Measurements from ENCODE around the gene HPCAL1. TPM values are rescaled to one million over a fixed set of nuclear protein-coding genes. Genes with fewer than 3 reads are reported as not detected.

Gene HPCAL1
- total RNA-seq, 1 donor from 2014 or later, result 12.3 TPM

DNA sequence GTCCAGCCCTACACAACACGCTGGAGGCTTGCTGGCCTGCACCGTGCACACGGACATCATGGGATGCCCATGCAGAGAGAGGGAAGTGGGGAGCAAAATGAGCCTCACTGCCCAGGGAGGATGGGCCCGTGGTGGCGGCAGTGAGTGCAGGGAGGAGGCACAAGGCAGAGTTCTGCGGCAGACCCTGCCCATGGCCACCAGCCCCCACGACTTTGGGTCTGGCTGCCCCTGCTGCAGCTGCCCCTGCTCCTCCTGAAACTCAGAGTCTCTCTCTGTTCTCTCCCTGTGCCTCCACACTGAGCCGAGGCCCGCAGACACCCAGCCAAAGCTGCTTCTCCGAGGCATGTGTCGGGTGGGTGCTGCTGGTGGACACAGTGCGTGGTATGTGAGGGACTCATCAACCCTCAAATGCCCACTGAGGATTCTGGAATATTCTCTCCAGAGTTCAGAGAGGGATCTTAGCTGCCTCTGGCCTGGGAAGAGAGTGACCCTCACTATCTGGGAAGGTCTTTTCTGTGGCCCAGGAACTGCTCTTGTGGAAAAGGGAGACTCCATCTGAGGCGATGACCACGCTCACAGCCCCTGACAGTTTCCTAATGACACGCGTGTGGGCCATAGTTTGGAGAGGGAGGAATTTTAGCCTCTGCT is 45.1 kb upstream of the HPCAL1 start:
- TF ChIP-seq EZH2 (IDR thresholded peaks at IDR 0.05; ENCODE audit: insufficient read depth, low read length), result no peak
- Histone ChIP-seq H3K4me3 (ENCODE audit: insufficient read depth, low read depth, low read length) (no peak overlapping the region), H3K27ac (ENCODE audit: low read depth, low read length) (no peak overlapping the region), H3K36me3 (ENCODE audit: insufficient read depth, low read length) (no peaks in the 10 kb centered on the region), H3K4me2 (ENCODE audit: low read length) (no peak overlapping the region), H4K20me1 (ENCODE audit: insufficient read depth, low read length) (no peaks in the 10 kb centered on the region), H3K9ac (ENCODE audit: low read length) (no peak overlapping the region), H3K27me3 (ENCODE audit: insufficient read depth, low read length) (no peaks in the 10 kb centered on the region), H3K4me1 (ENCODE audit: insufficient read depth, low read length) (no peaks in the 10 kb centered on the region), H2AFZ (ENCODE audit: low read depth, low read length) (no peak overlapping the region), H3K79me2 (ENCODE audit: insufficient read depth, low read length) (no peaks in the 10 kb centered on the region), H3K9me3 (ENCODE audit: insufficient read depth, low read depth, low read length) (no peaks in the 10 kb centered on the region)
- DNase-seq (ENCODE audit: low read depth), result no peak
- no peaks in the 10 kb centered on the region for H3K36me3 Mint-ChIP-seq (ENCODE audit: low read depth, unreplicated experiment)
- peaks cover 3% of the 10 kb centered on the region for H3K4me1 Mint-ChIP-seq (ENCODE audit: low read depth, unreplicated experiment)
- no peak for FAIRE-seq
- no peak overlapping the region for H3K4me3 Mint-ChIP-seq (ENCODE audit: unreplicated experiment)
- peaks cover 42% of the 10 kb centered on the region for H3K27me3 Mint-ChIP-seq (ENCODE audit: low read depth, unreplicated experiment)
- no peak overlapping the region for H3K27ac Mint-ChIP-seq (ENCODE audit: unreplicated experiment)
- H3K9me3 Mint-ChIP-seq (ENCODE audit: unreplicated experiment), result no peaks in the 10 kb centered on the region

DNA sequence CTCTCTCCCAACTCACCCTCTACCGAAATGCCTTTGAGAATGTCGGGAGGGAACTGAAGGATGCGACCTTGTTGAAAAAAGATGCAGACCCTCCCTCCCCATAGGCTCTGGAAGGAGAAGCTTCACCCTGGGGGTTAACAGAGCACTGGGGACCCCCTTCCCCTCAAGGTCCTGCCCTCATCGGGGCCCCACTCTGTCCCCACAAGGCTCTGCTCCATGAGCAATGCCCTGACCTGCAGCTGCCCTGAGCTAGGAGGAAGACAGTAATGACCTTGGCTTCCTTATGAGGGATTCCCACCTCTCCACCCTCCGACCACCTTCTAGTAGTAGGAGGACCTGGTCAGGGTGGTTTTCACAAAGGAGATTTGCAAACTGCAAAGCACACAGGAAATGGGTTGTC is 44.4 kb upstream of the HPCAL1 start:
- Mint-ChIP-seq H3K9me3 (ENCODE audit: unreplicated experiment) (no peaks in the 10 kb centered on the region), H3K4me3 (ENCODE audit: unreplicated experiment) (no peak overlapping the region), H3K27ac (ENCODE audit: unreplicated experiment) (no peak overlapping the region), H3K27me3 (ENCODE audit: low read depth, unreplicated experiment) (peaks cover 43% of the 10 kb centered on the region), H3K36me3 (ENCODE audit: low read depth, unreplicated experiment) (no peaks in the 10 kb centered on the region), H3K4me1 (ENCODE audit: low read depth, unreplicated experiment) (peaks cover 3% of the 10 kb centered on the region)
- no peak overlapping the region for H3K27ac ChIP-seq (ENCODE audit: low read depth, low read length)
- no peak overlapping the region for H3K4me3 ChIP-seq (ENCODE audit: insufficient read depth, low read depth, low read length)
- H3K4me1 ChIP-seq (ENCODE audit: insufficient read depth, low read length), result no peaks in the 10 kb centered on the region
- H3K9ac ChIP-seq (ENCODE audit: low read length), result no peak overlapping the region
- no peak for TF ChIP-seq EZH2 (IDR thresholded peaks at IDR 0.05; ENCODE audit: insufficient read depth, low read length)
- TF ChIP-seq, protein P1, sequence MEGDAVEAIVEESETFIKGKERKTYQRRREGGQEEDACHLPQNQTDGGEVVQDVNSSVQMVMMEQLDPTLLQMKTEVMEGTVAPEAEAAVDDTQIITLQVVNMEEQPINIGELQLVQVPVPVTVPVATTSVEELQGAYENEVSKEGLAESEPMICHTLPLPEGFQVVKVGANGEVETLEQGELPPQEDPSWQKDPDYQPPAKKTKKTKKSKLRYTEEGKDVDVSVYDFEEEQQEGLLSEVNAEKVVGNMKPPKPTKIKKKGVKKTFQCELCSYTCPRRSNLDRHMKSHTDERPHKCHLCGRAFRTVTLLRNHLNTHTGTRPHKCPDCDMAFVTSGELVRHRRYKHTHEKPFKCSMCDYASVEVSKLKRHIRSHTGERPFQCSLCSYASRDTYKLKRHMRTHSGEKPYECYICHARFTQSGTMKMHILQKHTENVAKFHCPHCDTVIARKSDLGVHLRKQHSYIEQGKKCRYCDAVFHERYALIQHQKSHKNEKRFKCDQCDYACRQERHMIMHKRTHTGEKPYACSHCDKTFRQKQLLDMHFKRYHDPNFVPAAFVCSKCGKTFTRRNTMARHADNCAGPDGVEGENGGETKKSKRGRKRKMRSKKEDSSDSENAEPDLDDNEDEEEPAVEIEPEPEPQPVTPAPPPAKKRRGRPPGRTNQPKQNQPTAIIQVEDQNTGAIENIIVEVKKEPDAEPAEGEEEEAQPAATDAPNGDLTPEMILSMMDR (IDR thresholded peaks at IDR 0.05; ENCODE audit: insufficient read depth, low read depth, low read length), result no peak
- H4K20me1 ChIP-seq (ENCODE audit: insufficient read depth, low read length), result no peaks in the 10 kb centered on the region
- FAIRE-seq (no peak), DNase-seq (ENCODE audit: low read depth) (no peak)
- no peaks in the 10 kb centered on the region for H3K27me3 ChIP-seq (ENCODE audit: insufficient read depth, low read length)
- H3K79me2 ChIP-seq (ENCODE audit: insufficient read depth, low read length), result no peaks in the 10 kb centered on the region
- H3K9me3 ChIP-seq (ENCODE audit: insufficient read depth, low read depth, low read length), result no peaks in the 10 kb centered on the region
- no peak overlapping the region for H3K4me2 ChIP-seq (ENCODE audit: low read length)
- H2AFZ ChIP-seq (ENCODE audit: low read depth, low read length), result no peak overlapping the region
- no peaks in the 10 kb centered on the region for H3K36me3 ChIP-seq (ENCODE audit: insufficient read depth, low read length)

DNA sequence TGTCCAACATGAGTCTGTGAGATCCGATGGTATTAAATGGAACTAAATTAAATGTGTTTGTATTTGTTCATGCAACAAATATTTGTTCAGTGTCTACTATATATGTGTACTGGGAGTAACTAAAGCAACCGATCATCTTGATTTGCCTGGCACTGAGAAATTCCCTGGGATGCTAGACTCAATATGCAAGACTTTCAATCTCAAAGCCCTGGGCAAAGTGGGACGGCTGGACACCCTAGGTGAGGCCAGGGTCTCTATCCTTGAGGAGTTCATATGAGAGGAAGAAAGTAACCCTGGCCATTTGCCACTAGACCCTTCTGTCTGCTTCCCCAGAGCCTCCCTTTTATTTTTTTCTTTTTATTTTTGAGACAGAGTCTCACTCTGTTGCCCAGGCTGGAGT is 44.0 kb upstream of the HPCAL1 start:
- TF ChIP-seq, protein P1 (IDR thresholded peaks at IDR 0.05; ENCODE audit: insufficient read depth, low read depth, low read length), result no peak
- no peak for TF ChIP-seq EZH2 (IDR thresholded peaks at IDR 0.05; ENCODE audit: insufficient read depth, low read length)
- Histone ChIP-seq H3K27ac (ENCODE audit: low read depth, low read length) (no peak overlapping the region), H2AFZ (ENCODE audit: low read depth, low read length) (no peak overlapping the region), H4K20me1 (ENCODE audit: insufficient read depth, low read length) (no peaks in the 10 kb centered on the region), H3K27me3 (ENCODE audit: insufficient read depth, low read length) (no peaks in the 10 kb centered on the region), H3K9ac (ENCODE audit: low read length) (no peak overlapping the region), H3K9me3 (ENCODE audit: insufficient read depth, low read depth, low read length) (no peaks in the 10 kb centered on the region), H3K4me3 (ENCODE audit: insufficient read depth, low read depth, low read length) (no peak overlapping the region), H3K36me3 (ENCODE audit: insufficient read depth, low read length) (no peaks in the 10 kb centered on the region), H3K79me2 (ENCODE audit: insufficient read depth, low read length) (no peaks in the 10 kb centered on the region), H3K4me1 (ENCODE audit: insufficient read depth, low read length) (no peaks in the 10 kb centered on the region), H3K4me2 (ENCODE audit: low read length) (no peak overlapping the region)
- Mint-ChIP-seq H3K4me1 (ENCODE audit: low read depth, unreplicated experiment) (peaks cover 3% of the 10 kb centered on the region), H3K27ac (ENCODE audit: unreplicated experiment) (no peak overlapping the region), H3K36me3 (ENCODE audit: low read depth, unreplicated experiment) (no peaks in the 10 kb centered on the region), H3K27me3 (ENCODE audit: low read depth, unreplicated experiment) (peaks cover 43% of the 10 kb centered on the region), H3K4me3 (ENCODE audit: unreplicated experiment) (no peak overlapping the region), H3K9me3 (ENCODE audit: unreplicated experiment) (no peaks in the 10 kb centered on the region)
- no peak for DNase-seq (ENCODE audit: low read depth)
- FAIRE-seq, result no peak
